PC-3 (cell line): ENCODE results near the gene B3GAT1.

Experiments used
- CTCF ChIP-seq: fragments of 300-600 bp; sonication (generic); conservative IDR thresholded peaks from 2 replicates; pipeline ENCODE4 v1.5.1; 2017; ENCODE audit warnings: antibody characterized with exemption, low read depth, mild to moderate bottlenecking, low read length
- EZH2 ChIP-seq: fragments of 300-600 bp; sonication (generic); IDR thresholded peaks from one replicate; pipeline ENCODE4 v1.6.1; 2017; ENCODE audit warnings: antibody characterized with exemption, mild to moderate bottlenecking, low read length; ENCODE audit not compliant: unreplicated experiment

GRCh38 chr11:134407923-134408322 lies 4.1 kb downstream of the B3GAT1 start:
- TF ChIP-seq CTCF (no peak), EZH2 (no peak)
